GM19035 (cell line): ENCODE results near the gene ELK4.

ENCODE experiments used
- ATAC-seq: cut with Tn5 transposase; IDR thresholded peaks from one replicate; pipeline ENCODE4 v1.9.1; 2021; ENCODE audit not compliant: unreplicated experiment

The ELK4 gene

GRCh38 chr1:205631768-205632668 is at the start of gene ELK4:
ELK4 (minus strand) TSS chr1:205632011; CDS start chr1:205623882, 8,129 bp downstream.
- ATAC-seq = peak; percentile 80

GRCh38 chr1:205681364-205681763 is 49.6 kb upstream of the ELK4 start:
- ATAC-seq = no peak

GRCh38 chr1:205680073-205680851 is 48.5 kb upstream of the ELK4 start, which contains the start of gene SLC45A3:
SLC45A3 (minus strand) TSS chr1:205680509; CDS start chr1:205664656, 15,853 bp downstream.
- ATAC-seq = no peak

GRCh38 chr1:205678286-205679111 is 46.7 kb upstream of the ELK4 start:
- ATAC-seq = no peak

- ATAC-seq = no peak
Observed at GRCh38 chr1:205677167-205677566, 45.4 kb upstream of the ELK4 start.

GRCh38 chr1:205676597-205676996 is 44.8 kb upstream of the ELK4 start:
- no peak for ATAC-seq

GRCh38 chr1:205676002-205676401 is 44.2 kb upstream of the ELK4 start:
- ATAC-seq = no peak

- no peak for ATAC-seq
Observed at GRCh38 chr1:205675247-205675646, 43.4 kb upstream of the ELK4 start.

GRCh38 chr1:205672970-205673369 is 41.2 kb upstream of the ELK4 start:
- no peak for ATAC-seq

GRCh38 chr1:205672395-205672889 is 40.6 kb upstream of the ELK4 start:
- no peak for ATAC-seq

- ATAC-seq = no peak
Observed at GRCh38 chr1:205670611-205671430, 39.0 kb upstream of the ELK4 start.

- ATAC-seq = no peak
Observed at GRCh38 chr1:205670150-205670446, 38.3 kb upstream of the ELK4 start.

- ATAC-seq = no peak
Observed at GRCh38 chr1:205669341-205670149, 37.7 kb upstream of the ELK4 start.

GRCh38 chr1:205668951-205669340 is 37.1 kb upstream of the ELK4 start:
- no peak for ATAC-seq

GRCh38 chr1:205667909-205668643 is 36.3 kb upstream of the ELK4 start:
- ATAC-seq = no peak

GRCh38 chr1:205666372-205667166 is 34.8 kb upstream of the ELK4 start:
- no peak for ATAC-seq

GRCh38 chr1:205665201-205666045 is 33.6 kb upstream of the ELK4 start:
- no peak for ATAC-seq
